Upper lobe of left lung (tissue), 6 donors: ENCODE data around the gene SRPRA. TPM values are rescaled to one million over a fixed set of nuclear protein-coding genes. Genes with fewer than 3 reads are reported as not detected.
"Not testable (repeated sequence)": the region's sequence is repeated elsewhere in the genome, so short reads cannot be mapped to it uniquely, and the experiment has no call there.

Experiments
- ATAC-seq, 2 donors: fragments of 200-7000 bp; cut with Tn5 transposase; one replicate each; pipeline ENCODE4 v1.9.1; 2022; ENCODE audit warnings: mild to moderate bottlenecking in 2 of 2, moderate library complexity in 2 of 2; ENCODE audit not compliant: low FRiP score in 2 of 2
- DNase-seq, 2 donors: peaks; one replicate each; pipeline ENCODE4 v3.0.0-alpha.2; 2019 to 2020
- H3K27ac ChIP-seq, 4 donors: fragments of 200-600 bp; sonication (generic); one replicate each; pipeline ENCODE4 v1.5.1; 2016 to 2019
- H3K27me3 ChIP-seq, 4 donors: fragments of 200-600 bp; sonication (generic); one replicate each; pipeline ENCODE4 v1.5.1; 2017 to 2019
- H3K36me3 ChIP-seq, 4 donors: fragments of 200-600 bp; sonication (generic); one replicate each; pipeline ENCODE4 v1.5.1; 2016 to 2019
- H3K4me1 ChIP-seq, 4 donors: fragments of 200-600 bp; sonication (generic); one replicate each; pipeline ENCODE4 v1.5.1; 2018 to 2019
- H3K4me3 ChIP-seq, 4 donors: fragments of 200-600 bp; sonication (generic); one replicate each; pipeline ENCODE4 v1.5.1; 2017 to 2019; ENCODE audit warnings: mild to moderate bottlenecking in 2 of 4, moderate library complexity in 1 of 4
- H3K9me3 ChIP-seq, 4 donors: fragments of 200-600 bp; sonication (generic); one replicate each; pipeline ENCODE4 v1.5.1; 2018 to 2019
- EP300 ChIP-seq, 4 donors: sonication (generic); formaldehyde crosslinking; IDR thresholded peaks; one replicate each; pipeline ENCODE4 v1.5.1; 2017; ENCODE audit warnings: antibody characterized with exemption in 4 of 4, control low read depth in 2 of 4
- POLR2A ChIP-seq, 4 donors: fragments of 450-650 bp; IDR thresholded peaks; one replicate each; pipeline ENCODE4 v1.5.1; 2016 to 2017; ENCODE audit warnings: antibody characterized with exemption in 4 of 4, mild to moderate bottlenecking in 2 of 4
- POLR2AphosphoS5 ChIP-seq, 2 donors: sonication (generic); formaldehyde crosslinking; IDR thresholded peaks; one replicate each; pipeline ENCODE4 v1.5.1; 2017; ENCODE audit warnings: antibody characterized with exemption in 2 of 2
- WGBS, 2 donors: methylation state at CpG; one replicate each; pipeline ENCODE4 v1.1.5; 2017 to 2018; 5-methylcytosine and 5-hydroxymethylcytosine counted together
- total RNA-seq, 6 donors: library from RNA; depleted of rRNA in 4 of 6; stranded (reverse); fragments of >200 nt in 4 of 6; gene quantifications; one replicate each; pipeline versions ENCODE4 v1.1.0 to v1.2.1, GENCODE V29; 2016 to 2021
- TF ChIP-seq, protein P1 (sequence below), 6 experiments: fragments of 450-650 bp in 4 of 6; fragments of 200-600 bp in 2 of 6; sonication (generic) in 2 of 6; IDR thresholded peaks; one replicate each; pipeline ENCODE4 v1.5.1; 2016 to 2019; ENCODE audit warnings: antibody characterized with exemption in 6 of 6
- donor health status: DM: no; HTN: no; CAD: no; lungs with moderate emphysema.
- donor health status: DM: no; HTN: yes; CAD: no; lungs with severe emphysema.

The SRPRA gene
- total RNA-seq, 6 donors from 2014 or later: 76.0 to 131 (median 113) TPM

DNA sequence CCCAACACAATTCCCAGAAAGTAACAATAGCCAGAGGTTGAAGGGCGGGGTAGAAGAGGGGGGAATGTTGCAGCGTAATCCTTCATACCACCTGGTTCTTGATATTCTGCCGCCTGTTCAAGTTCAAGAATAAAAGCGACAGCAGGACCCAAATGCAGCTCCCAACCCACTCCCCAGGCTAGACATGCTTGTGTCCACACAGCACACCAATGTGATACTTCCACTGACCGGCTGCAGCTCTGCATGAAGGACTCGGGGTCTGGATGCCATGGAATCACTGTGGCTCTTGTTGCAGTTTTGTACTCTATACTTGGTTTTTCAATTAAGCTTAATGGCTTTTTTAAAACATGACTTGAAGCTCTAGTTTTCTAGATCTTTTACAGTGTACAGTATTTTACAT, 6.5 kb downstream of the SRPRA start:
- peaks cover 25 to 71% (median 62%) of the 10 kb centered on the region in 4 donors for H3K36me3 ChIP-seq
- H3K4me1 ChIP-seq: peaks cover 0 to 5% (median under 1%) of the 10 kb centered on the region in 4 donors
- no peak overlapping the region for H3K27ac ChIP-seq
- H3K4me3 ChIP-seq: no peak overlapping the region
- no peak for TF ChIP-seq EP300 (IDR thresholded peaks at IDR 0.05)
- TF ChIP-seq POLR2AphosphoS5 (IDR thresholded peaks at IDR 0.05): no peak
- TF ChIP-seq, protein P1, sequence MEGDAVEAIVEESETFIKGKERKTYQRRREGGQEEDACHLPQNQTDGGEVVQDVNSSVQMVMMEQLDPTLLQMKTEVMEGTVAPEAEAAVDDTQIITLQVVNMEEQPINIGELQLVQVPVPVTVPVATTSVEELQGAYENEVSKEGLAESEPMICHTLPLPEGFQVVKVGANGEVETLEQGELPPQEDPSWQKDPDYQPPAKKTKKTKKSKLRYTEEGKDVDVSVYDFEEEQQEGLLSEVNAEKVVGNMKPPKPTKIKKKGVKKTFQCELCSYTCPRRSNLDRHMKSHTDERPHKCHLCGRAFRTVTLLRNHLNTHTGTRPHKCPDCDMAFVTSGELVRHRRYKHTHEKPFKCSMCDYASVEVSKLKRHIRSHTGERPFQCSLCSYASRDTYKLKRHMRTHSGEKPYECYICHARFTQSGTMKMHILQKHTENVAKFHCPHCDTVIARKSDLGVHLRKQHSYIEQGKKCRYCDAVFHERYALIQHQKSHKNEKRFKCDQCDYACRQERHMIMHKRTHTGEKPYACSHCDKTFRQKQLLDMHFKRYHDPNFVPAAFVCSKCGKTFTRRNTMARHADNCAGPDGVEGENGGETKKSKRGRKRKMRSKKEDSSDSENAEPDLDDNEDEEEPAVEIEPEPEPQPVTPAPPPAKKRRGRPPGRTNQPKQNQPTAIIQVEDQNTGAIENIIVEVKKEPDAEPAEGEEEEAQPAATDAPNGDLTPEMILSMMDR (IDR thresholded peaks at IDR 0.05): no peak
- no peak for TF ChIP-seq POLR2A (IDR thresholded peaks at IDR 0.05)
- WGBS, 2 donors: 94 to 98% methylated on average over 6 of the region's 6 CpGs
- no peaks in the 10 kb centered on the region for H3K9me3 ChIP-seq
- H3K27me3 ChIP-seq: no peaks in the 10 kb centered on the region
- no peak for DNase-seq
- ATAC-seq: no peak

DNA sequence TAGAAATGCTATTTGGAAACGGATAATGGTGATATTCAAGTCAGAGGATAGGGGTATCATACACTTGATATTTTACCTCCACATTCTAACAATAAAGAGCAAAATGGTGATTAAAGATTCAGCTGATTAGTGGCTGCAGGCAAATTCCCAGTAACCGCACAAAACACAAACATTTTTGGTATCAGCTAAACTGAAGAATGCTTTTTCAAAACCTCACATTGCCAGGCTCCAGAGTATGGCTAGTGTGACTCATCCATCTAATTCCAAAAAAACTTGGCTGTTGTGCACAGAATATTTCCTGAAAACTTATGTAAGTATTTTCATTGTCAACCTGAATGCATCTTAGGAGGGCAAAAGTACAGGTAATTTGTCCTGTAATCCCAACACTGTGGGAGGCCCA, 10.9 kb downstream of the SRPRA start:
- Histone ChIP-seq H3K9me3 (no peaks in the 10 kb centered on the region), H3K36me3 (peaks cover 10 to 58% (median 45%) of the 10 kb centered on the region in 4 donors), H3K27ac (no peak overlapping the region), H3K4me3 (no peak overlapping the region), H3K27me3 (no peaks in the 10 kb centered on the region), H3K4me1 (no peaks in the 10 kb centered on the region)
- 94 to 96% methylated on average over 2 of the region's 2 CpGs for WGBS, 2 donors
- DNase-seq: no peak
- ATAC-seq: no peak
- no peak for TF ChIP-seq POLR2A (IDR thresholded peaks at IDR 0.05)
- no peak for TF ChIP-seq POLR2AphosphoS5 (IDR thresholded peaks at IDR 0.05)
- no peak for TF ChIP-seq EP300 (IDR thresholded peaks at IDR 0.05)
- TF ChIP-seq, protein P1 (IDR thresholded peaks at IDR 0.05): no peak

DNA sequence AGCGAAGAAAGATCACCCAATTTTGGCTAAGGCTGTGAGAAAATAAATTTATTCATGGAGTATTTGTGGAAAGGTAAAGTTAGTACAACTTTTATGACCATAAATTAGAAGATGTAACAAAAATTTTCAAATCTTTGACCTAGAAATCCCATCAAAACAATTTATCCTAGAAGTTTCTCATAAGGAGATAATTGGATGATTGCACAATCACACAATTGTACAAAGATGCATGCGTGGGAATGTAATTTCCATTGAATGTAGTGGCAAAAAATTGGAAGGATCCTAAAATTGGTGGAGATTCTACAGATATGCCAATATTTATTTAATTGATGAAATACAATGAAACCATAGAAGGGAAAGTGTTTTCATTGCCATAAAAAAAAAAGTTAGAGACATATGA, 11.6 kb downstream of the SRPRA start:
- Histone ChIP-seq H3K27ac (no peak overlapping the region), H3K4me1 (no peaks in the 10 kb centered on the region), H3K9me3 (no peaks in the 10 kb centered on the region), H3K4me3 (no peak overlapping the region), H3K36me3 (peaks cover 9 to 52% (median 39%) of the 10 kb centered on the region in 4 donors), H3K27me3 (no peaks in the 10 kb centered on the region)
- no peak for DNase-seq
- WGBS, 2 donors: 90 to 92% methylated on average over 2 of the region's 2 CpGs
- TF ChIP-seq, protein P1 (IDR thresholded peaks at IDR 0.05): no peak
- TF ChIP-seq POLR2AphosphoS5 (IDR thresholded peaks at IDR 0.05): no peak
- ATAC-seq: no peak

DNA sequence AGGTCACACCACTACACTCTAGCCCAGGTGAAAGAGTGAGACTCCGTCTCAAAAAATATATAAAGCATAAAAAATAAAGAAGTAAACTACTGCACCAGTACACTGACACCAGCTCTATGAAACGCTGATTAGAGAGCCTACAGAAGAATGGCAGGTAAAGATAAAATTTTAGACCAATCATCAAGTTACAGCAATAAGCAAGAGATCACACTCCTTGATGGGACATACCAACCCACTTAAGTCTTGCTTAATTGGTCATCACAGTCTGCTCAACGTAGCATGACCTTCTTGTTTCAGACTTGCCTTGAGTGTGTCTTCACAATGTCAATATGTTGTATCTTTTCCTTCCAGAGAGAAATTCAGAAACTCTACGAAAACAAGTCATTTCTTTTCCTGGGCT, 12.5 kb downstream of the SRPRA start:
- Histone ChIP-seq H3K4me1 (no peaks in the 10 kb centered on the region), H3K9me3 (no peaks in the 10 kb centered on the region), H3K4me3 (no peak overlapping the region), H3K36me3 (peaks cover 9 to 47% (median 35%) of the 10 kb centered on the region in 4 donors), H3K27me3 (no peaks in the 10 kb centered on the region), H3K27ac (no peak overlapping the region)
- TF ChIP-seq EP300 (IDR thresholded peaks at IDR 0.05): no peak
- TF ChIP-seq, protein P1 (IDR thresholded peaks at IDR 0.05): no peak
- TF ChIP-seq POLR2A (IDR thresholded peaks at IDR 0.05): no peak
- no peak for TF ChIP-seq POLR2AphosphoS5 (IDR thresholded peaks at IDR 0.05)
- no peak for DNase-seq
- 91 to 97% methylated on average over 4 of the region's 4 CpGs for WGBS, 2 donors
- ATAC-seq: no peak

DNA sequence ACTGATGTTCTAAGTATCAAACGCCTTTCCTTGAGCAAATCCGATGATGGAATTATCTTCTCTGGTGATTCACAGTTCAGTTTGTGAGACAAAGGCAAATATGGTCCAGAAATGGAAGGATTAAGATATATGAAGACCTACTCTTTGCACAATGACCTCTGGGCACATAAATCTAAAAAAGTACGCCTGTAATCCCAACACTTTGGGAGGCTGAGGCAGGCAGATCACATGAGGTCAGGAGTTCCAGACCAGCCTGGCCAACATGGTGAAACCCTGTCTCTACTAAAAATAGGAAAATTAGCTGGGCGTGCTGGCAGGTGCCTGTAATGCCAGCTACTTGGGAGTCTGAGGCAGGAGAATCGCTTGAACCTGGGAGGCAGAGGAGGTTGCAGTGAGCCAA, 13.2 kb downstream of the SRPRA start:
- not testable (repeated sequence) for H3K4me1 ChIP-seq, DNase-seq, H3K9me3 ChIP-seq, ATAC-seq, H3K27ac ChIP-seq, H3K27me3 ChIP-seq, H3K4me3 ChIP-seq
- 94 to 96% methylated on average over 5 of the region's 5 CpGs for WGBS, 2 donors
- H3K36me3 ChIP-seq: peaks cover 9 to 54% (median 38%) of the 10 kb centered on the region in 4 donors
